ENCODE results near the gene YWHAQ. TPM values are rescaled to one million over a fixed set of nuclear protein-coding genes. Genes with fewer than 3 reads are reported as not detected.

YWHAQ gene
- total RNA-seq, 1 donor from 2014 or later, result 191 TPM

GRCh38 chr2:9667826-9668225, 37.0 kb upstream of the YWHAQ start:
- Histone ChIP-seq H3K27ac (no peak overlapping the region), H3K27me3 (no peaks in the 10 kb centered on the region), H3K9me3 (no peaks in the 10 kb centered on the region), H3K4me1 (no peaks in the 10 kb centered on the region), H3K36me3 (no peaks in the 10 kb centered on the region), H3K4me3 (no peak overlapping the region)
- intact Hi-C loops (cut with DNase I), result no loop called here
- no peak for TF ChIP-seq CTCF (IDR thresholded peaks at IDR 0.05)
- no peak for ATAC-seq
- no peak for DNase-seq

GRCh38 chr2:9666306-9666705, 35.5 kb upstream of the YWHAQ start:
- Histone ChIP-seq H3K27me3 (no peaks in the 10 kb centered on the region), H3K36me3 (no peaks in the 10 kb centered on the region), H3K27ac (no peak overlapping the region), H3K4me3 (no peak overlapping the region), H3K9me3 (no peaks in the 10 kb centered on the region), H3K4me1 (no peaks in the 10 kb centered on the region)
- no peak for DNase-seq
- ATAC-seq, result no peak
- TF ChIP-seq CTCF (IDR thresholded peaks at IDR 0.05), result no peak
- intact Hi-C loops (cut with DNase I), result no loop called here

GRCh38 chr2:9665898-9666297, 35.1 kb upstream of the YWHAQ start:
- Histone ChIP-seq H3K36me3 (no peaks in the 10 kb centered on the region), H3K4me3 (no peak overlapping the region), H3K4me1 (no peaks in the 10 kb centered on the region), H3K27me3 (no peaks in the 10 kb centered on the region), H3K9me3 (no peaks in the 10 kb centered on the region), H3K27ac (no peak overlapping the region)
- ATAC-seq, result no peak
- no peak for TF ChIP-seq CTCF (IDR thresholded peaks at IDR 0.05)
- no peak for DNase-seq
- intact Hi-C loops (cut with DNase I), result no loop called here

- DNase-seq, result no peak
- intact Hi-C loops (cut with DNase I), result no loop called here
- H3K36me3 ChIP-seq, result no peaks in the 10 kb centered on the region
- no peak for ATAC-seq
- H3K4me1 ChIP-seq, result no peaks in the 10 kb centered on the region
- TF ChIP-seq CTCF (IDR thresholded peaks at IDR 0.05), result no peak
- no peaks in the 10 kb centered on the region for H3K27me3 ChIP-seq
- no peak overlapping the region for H3K4me3 ChIP-seq
- H3K27ac ChIP-seq, result no peak overlapping the region
- H3K9me3 ChIP-seq, result no peaks in the 10 kb centered on the region
Observed at GRCh38 chr2:9664365-9664764, 33.6 kb upstream of the YWHAQ start.

GRCh38 chr2:9663008-9663879, 32.4 kb upstream of the YWHAQ start:
- no peak for ATAC-seq
- DNase-seq, result no peak
- Histone ChIP-seq H3K27me3 (no peaks in the 10 kb centered on the region), H3K27ac (no peak overlapping the region), H3K4me1 (no peaks in the 10 kb centered on the region), H3K9me3 (no peaks in the 10 kb centered on the region), H3K4me3 (no peak overlapping the region), H3K36me3 (no peaks in the 10 kb centered on the region)
- no peak for TF ChIP-seq CTCF (IDR thresholded peaks at IDR 0.05)
- intact Hi-C loops (cut with DNase I), result no loop called here

Measured in upper lobe of right lung (tissue), 1 donor.